ENCODE results near the gene PLPP3.

The PLPP3 gene

GRCh38 chr1:56547977-56548376 is 31.4 kb downstream of the PLPP3 start:
- no peak for DNase-seq (ENCODE audit: low read depth in 2 of 2)

GRCh38 chr1:56547473-56547872 is 31.9 kb downstream of the PLPP3 start:
- DNase-seq (ENCODE audit: low read depth in 2 of 2): no peak

- DNase-seq (ENCODE audit: low read depth in 2 of 2): no peak
Measured at GRCh38 chr1:56545711-56546110, 33.7 kb downstream of the PLPP3 start.

- DNase-seq (ENCODE audit: low read depth in 2 of 2): no peak
Measured at GRCh38 chr1:56543783-56544612, 35.4 kb downstream of the PLPP3 start.

GRCh38 chr1:56542651-56543050 is 36.7 kb downstream of the PLPP3 start:
- DNase-seq (ENCODE audit: low read depth in 2 of 2): no peak

- no peak for DNase-seq (ENCODE audit: low read depth in 2 of 2)
Measured at GRCh38 chr1:56541408-56541807, 38.0 kb downstream of the PLPP3 start.

- no peak for DNase-seq (ENCODE audit: low read depth in 2 of 2)
Measured at GRCh38 chr1:56540467-56540866, 38.9 kb downstream of the PLPP3 start.

- DNase-seq (ENCODE audit: low read depth in 2 of 2): no peak
Measured at GRCh38 chr1:56539520-56539931, 39.8 kb downstream of the PLPP3 start.

- DNase-seq (ENCODE audit: low read depth in 2 of 2): no peak
Measured at GRCh38 chr1:56538532-56538931, 40.8 kb downstream of the PLPP3 start.

- DNase-seq (ENCODE audit: low read depth in 2 of 2): no peak
Measured at GRCh38 chr1:56537660-56538059, 41.7 kb downstream of the PLPP3 start.

- DNase-seq (ENCODE audit: low read depth in 2 of 2): no peak
Measured at GRCh38 chr1:56535939-56536338, 43.4 kb downstream of the PLPP3 start.

- no peak for DNase-seq (ENCODE audit: low read depth in 2 of 2)
Measured at GRCh38 chr1:56535362-56535761, 44.0 kb downstream of the PLPP3 start.

GRCh38 chr1:56534130-56534651 is 45.2 kb downstream of the PLPP3 start:
- no peak for DNase-seq (ENCODE audit: low read depth in 2 of 2)

- DNase-seq (ENCODE audit: low read depth in 2 of 2): no peak
Measured at GRCh38 chr1:56533621-56534020, 45.7 kb downstream of the PLPP3 start.

GRCh38 chr1:56533197-56533596 is 46.2 kb downstream of the PLPP3 start:
- DNase-seq (ENCODE audit: low read depth in 2 of 2): no peak

GRCh38 chr1:56532350-56532683 is 47.0 kb downstream of the PLPP3 start:
- no peak for DNase-seq (ENCODE audit: low read depth in 2 of 2)

- no peak for DNase-seq (ENCODE audit: low read depth in 2 of 2)
Measured at GRCh38 chr1:56531624-56532349, 47.6 kb downstream of the PLPP3 start.

- no peak for DNase-seq (ENCODE audit: low read depth in 2 of 2)
Measured at GRCh38 chr1:56529801-56530200, 49.6 kb downstream of the PLPP3 start.

- DNase-seq (ENCODE audit: low read depth in 2 of 2): no peak
Measured at GRCh38 chr1:56527548-56528302, 51.6 kb downstream of the PLPP3 start.

GRCh38 chr1:56526571-56527174 is 52.7 kb downstream of the PLPP3 start:
- DNase-seq (ENCODE audit: low read depth in 2 of 2): no peak

- DNase-seq (ENCODE audit: low read depth in 2 of 2): no peak
Measured at GRCh38 chr1:56525489-56526041, 53.8 kb downstream of the PLPP3 start.

GRCh38 chr1:56524263-56524662 is 55.1 kb downstream of the PLPP3 start:
- DNase-seq (ENCODE audit: low read depth in 2 of 2): no peak
